ENCODE measurements around the gene NUDCD3. TPM values are rescaled to one million over a fixed set of nuclear protein-coding genes. Genes with fewer than 3 reads are reported as not detected.

NUDCD3 gene
- total and polyA plus RNA-seq, 7 donors = 14.3 to 50.5 (median 37.2) TPM

DNA sequence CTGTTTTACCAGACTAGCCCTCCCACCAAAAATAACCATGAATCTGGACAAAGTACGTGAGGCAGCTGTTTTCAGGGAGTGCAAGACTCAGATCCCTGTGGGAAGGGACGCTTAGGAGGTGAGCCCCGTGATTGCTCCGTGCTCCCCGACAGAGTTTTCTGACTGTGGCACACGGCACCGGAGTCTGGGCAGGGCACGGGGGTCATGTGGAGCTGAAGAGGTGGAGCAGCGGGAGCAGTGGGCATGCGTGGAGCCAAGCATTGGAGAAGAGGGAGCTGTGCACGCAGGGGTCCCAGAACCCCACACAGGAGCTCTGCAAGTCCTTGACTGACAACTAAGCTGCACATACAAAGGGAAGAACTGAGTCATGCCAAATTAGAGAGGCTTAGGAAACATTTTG, 154.0 kb downstream of the NUDCD3 start:
- Histone ChIP-seq H3K4me1 (peaks cover 0 to 3% (median 0%) of the 10 kb centered on the region in 4 donors), H3K9me3 (no peaks in the 10 kb centered on the region), H3K27ac (no peak overlapping the region), H3K36me3 (no peaks in the 10 kb centered on the region), H3K27me3 (no peaks in the 10 kb centered on the region), H3K4me3 (no peak overlapping the region)
- TF ChIP-seq EP300 (IDR thresholded peaks at IDR 0.05) (no peak), CTCF (IDR thresholded peaks at IDR 0.05) (no peak), POLR2AphosphoS5 (IDR thresholded peaks at IDR 0.05) (no peak), POLR2A (IDR thresholded peaks at IDR 0.05) (no peak)
- no peak for DNase-seq
- WGBS, 2 donors = 90 to 92% methylated on average over 11 of the region's 11 CpGs
- intact Hi-C loops (cut with DNase I) = no loop called here

DNA sequence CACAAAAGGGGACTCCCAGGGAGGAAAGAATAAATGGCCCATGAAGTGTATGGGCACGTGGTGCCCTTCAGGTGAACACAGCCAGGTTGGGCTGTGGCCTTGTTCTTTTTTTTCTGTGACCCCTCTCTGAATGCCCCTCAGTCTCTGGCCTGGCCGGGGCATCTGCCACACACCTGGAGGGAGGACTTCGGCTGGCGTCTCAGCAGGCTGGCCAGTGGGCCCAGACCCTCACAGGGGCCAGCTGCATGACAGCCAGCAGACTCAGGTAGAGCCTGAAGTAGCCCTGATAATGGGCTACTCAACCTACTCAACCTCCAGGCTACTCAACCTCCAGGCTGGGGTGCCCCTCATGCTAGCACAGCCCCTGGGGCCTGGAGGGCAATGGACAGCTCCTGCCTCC, 155.3 kb downstream of the NUDCD3 start:
- 87% methylated on average over 4 of the region's 4 CpGs for WGBS, 2 donors
- no peaks in the 10 kb centered on the region for H3K27me3 ChIP-seq
- no peak overlapping the region for H3K27ac ChIP-seq
- H3K36me3 ChIP-seq = no peaks in the 10 kb centered on the region
- H3K9me3 ChIP-seq = no peaks in the 10 kb centered on the region
- intact Hi-C loops (cut with DNase I) = no loop called here
- TF ChIP-seq CTCF (IDR thresholded peaks at IDR 0.05) (no peak), POLR2A (IDR thresholded peaks at IDR 0.05) (no peak), EP300 (IDR thresholded peaks at IDR 0.05) (no peak), POLR2AphosphoS5 (IDR thresholded peaks at IDR 0.05) (no peak)
- peaks cover 0 to 3% (median 0%) of the 10 kb centered on the region in 4 donors for H3K4me1 ChIP-seq
- no peak overlapping the region for H3K4me3 ChIP-seq
- no peak for DNase-seq

- no peaks in the 10 kb centered on the region for H3K36me3 ChIP-seq
- H3K27me3 ChIP-seq = no peaks in the 10 kb centered on the region
- 89 to 93% methylated on average over 11 of the region's 11 CpGs for WGBS, 2 donors
- no peak overlapping the region for H3K27ac ChIP-seq
- no peak overlapping the region for H3K4me3 ChIP-seq
- H3K4me1 ChIP-seq = peaks cover 0 to 3% (median 0%) of the 10 kb centered on the region in 4 donors
- no peaks in the 10 kb centered on the region for H3K9me3 ChIP-seq
- intact Hi-C loops (cut with DNase I) = no loop called here
- no peak for DNase-seq
- TF ChIP-seq POLR2AphosphoS5 (IDR thresholded peaks at IDR 0.05) (no peak), EP300 (IDR thresholded peaks at IDR 0.05) (no peak), CTCF (IDR thresholded peaks at IDR 0.05) (no peak)
These were observed 155.7 kb downstream of the NUDCD3 start for GRCh38 chr7:44334734-44335097.

- DNase-seq = no peak
- Histone ChIP-seq H3K27me3 (no peaks in the 10 kb centered on the region), H3K4me1 (peaks cover 0 to 3% (median 0%) of the 10 kb centered on the region in 4 donors), H3K4me3 (no peak overlapping the region), H3K27ac (no peak overlapping the region), H3K9me3 (no peaks in the 10 kb centered on the region), H3K36me3 (no peaks in the 10 kb centered on the region)
- intact Hi-C loops (cut with DNase I) = no loop called here
- 79 to 80% methylated on average over 19 of the region's 19 CpGs for WGBS, 2 donors
- TF ChIP-seq POLR2AphosphoS5 (IDR thresholded peaks at IDR 0.05) (no peak), POLR2A (IDR thresholded peaks at IDR 0.05) (no peak), CTCF (IDR thresholded peaks at IDR 0.05) (no peak), EP300 (IDR thresholded peaks at IDR 0.05) (no peak)
These were observed 156.3 kb downstream of the NUDCD3 start for GRCh38 chr7:44333911-44334733.

Data from sigmoid colon (tissue), 7 donors.